Endothelial cell (in vitro differentiated cells): ENCODE data around the gene MYMK. TPM values are rescaled to one million over a fixed set of nuclear protein-coding genes. Genes with fewer than 3 reads are reported as not detected.

ENCODE experiments used
- DNase-seq: peaks from one replicate; pipeline ENCODE4 v3.0.0; 2021; ENCODE audit warnings: low spot score
- H3K27ac Mint-ChIP-seq: one replicate; pipeline ENCODE4 v1.8.0; 2021; ENCODE audit warnings: mixed read lengths, inconsistent platforms; ENCODE audit not compliant: unreplicated experiment
- H3K27me3 Mint-ChIP-seq: one replicate; pipeline ENCODE4 v1.8.0; 2021; ENCODE audit warnings: mild to moderate bottlenecking, moderate library complexity, mixed read lengths, inconsistent platforms; ENCODE audit not compliant: unreplicated experiment
- H3K36me3 Mint-ChIP-seq: one replicate; pipeline ENCODE4 v1.8.0; 2021; ENCODE audit warnings: mild to moderate bottlenecking, low read depth, mixed read lengths, inconsistent platforms; ENCODE audit not compliant: unreplicated experiment
- H3K4me1 Mint-ChIP-seq: one replicate; pipeline ENCODE4 v1.8.0; 2021; ENCODE audit warnings: mild to moderate bottlenecking, mixed read lengths, inconsistent platforms; ENCODE audit not compliant: unreplicated experiment
- H3K4me3 Mint-ChIP-seq: one replicate; pipeline ENCODE4 v1.8.0; 2021; ENCODE audit warnings: mild to moderate bottlenecking, mixed read lengths, inconsistent platforms; ENCODE audit not compliant: unreplicated experiment
- H3K9me3 Mint-ChIP-seq: one replicate; pipeline ENCODE4 v1.8.0; 2021; ENCODE audit warnings: mixed read lengths, inconsistent platforms; ENCODE audit not compliant: unreplicated experiment
- CTCF ChIP-seq: fragments of 200-600 bp; sonication (generic); IDR thresholded peaks from one replicate; pipeline ENCODE4 v1.5.0; 2021; ENCODE audit warnings: antibody characterized with exemption; ENCODE audit not compliant: unreplicated experiment
- total RNA-seq: library from RNA; stranded (reverse); fragmentation: NEBNext Ultra II Directional; extraction: Animal tissue kit (Norgen Biotek cat#: 25700); gene quantifications from one replicate; pipeline ENCODE4 v1.2.1, GENCODE V29; 2021; ENCODE audit not compliant: unreplicated experiment

The MYMK gene
- total RNA-seq, 1 donor from 2014 or later = not detected

GRCh38 chr9:133553973-133554713 is 29.4 kb upstream of the MYMK start:
- no peaks in the 10 kb centered on the region for H3K9me3 Mint-ChIP-seq
- H3K27me3 Mint-ChIP-seq = peaks cover 2% of the 10 kb centered on the region
- no peak for DNase-seq
- H3K36me3 Mint-ChIP-seq = peaks cover 4% of the 10 kb centered on the region
- TF ChIP-seq CTCF = no peak
- H3K27ac Mint-ChIP-seq = no peak overlapping the region
- H3K4me1 Mint-ChIP-seq = peaks cover 26% of the 10 kb centered on the region
- H3K4me3 Mint-ChIP-seq = no peak overlapping the region

- Mint-ChIP-seq H3K27me3 (peaks cover 2% of the 10 kb centered on the region), H3K4me1 (peaks cover 16% of the 10 kb centered on the region), H3K4me3 (no peak overlapping the region), H3K9me3 (no peaks in the 10 kb centered on the region), H3K27ac (no peak overlapping the region), H3K36me3 (peaks cover 6% of the 10 kb centered on the region)
- no peak for DNase-seq
- TF ChIP-seq CTCF = no peak
Observed at GRCh38 chr9:133553123-133553522, 28.4 kb upstream of the MYMK start.

GRCh38 chr9:133552236-133552635 is 27.5 kb upstream of the MYMK start:
- TF ChIP-seq CTCF = no peak
- peaks cover 13% of the 10 kb centered on the region for H3K36me3 Mint-ChIP-seq
- no peaks in the 10 kb centered on the region for H3K9me3 Mint-ChIP-seq
- no peak overlapping the region for H3K27ac Mint-ChIP-seq
- peaks cover 10% of the 10 kb centered on the region for H3K4me1 Mint-ChIP-seq
- H3K27me3 Mint-ChIP-seq = peaks cover 2% of the 10 kb centered on the region
- H3K4me3 Mint-ChIP-seq = peak overlapping the region; percentile 14
- DNase-seq = no peak

GRCh38 chr9:133551446-133551845 is 26.7 kb upstream of the MYMK start:
- Mint-ChIP-seq H3K4me1 (peaks cover 17% of the 10 kb centered on the region), H3K36me3 (peaks cover 15% of the 10 kb centered on the region), H3K27ac (no peak overlapping the region), H3K4me3 (no peak overlapping the region), H3K9me3 (no peaks in the 10 kb centered on the region), H3K27me3 (peaks cover 2% of the 10 kb centered on the region)
- TF ChIP-seq CTCF = no peak
- no peak for DNase-seq

- no peak for DNase-seq
- no peak overlapping the region for H3K27ac Mint-ChIP-seq
- peaks cover under 1% of the 10 kb centered on the region for H3K27me3 Mint-ChIP-seq
Observed at GRCh38 chr9:133547116-133547515, 22.4 kb upstream of the MYMK start.

More at GRCh38 chr9:133547116-133547515, 22.4 kb upstream of the MYMK start:
- no peak for TF ChIP-seq CTCF
- peaks cover 15% of the 10 kb centered on the region for H3K36me3 Mint-ChIP-seq
- no peaks in the 10 kb centered on the region for H3K9me3 Mint-ChIP-seq
- H3K4me3 Mint-ChIP-seq = peak overlapping the region; percentile 26
- H3K4me1 Mint-ChIP-seq = peaks cover 23% of the 10 kb centered on the region
